SK-N-SH treated with all-trans-retinoic acid at 6 μM for 48 hours (cell line): ENCODE results near the gene RGS16.

Source experiments
- CSDC2 ChIP-seq: fragments of 250-450 bp; sonication (Bioruptor Pico); IDR thresholded peaks from 2 replicates; pipeline ENCODE4 v1.5.0; 2020; ENCODE audit warnings: mild to moderate bottlenecking, moderate library complexity
- RARB ChIP-seq: fragments of 250-450 bp; sonication (Bioruptor Pico); IDR thresholded peaks from 2 replicates; pipeline ENCODE4 v1.8.0; 2021; ENCODE audit warnings: mild to moderate bottlenecking, moderate library complexity
- ZC3H10 ChIP-seq: fragments of 250-450 bp; sonication (Bioruptor Pico); IDR thresholded peaks from 2 replicates; pipeline ENCODE4 v1.5.1; 2021; ENCODE audit warnings: mild to moderate bottlenecking, moderate library complexity

DNA sequence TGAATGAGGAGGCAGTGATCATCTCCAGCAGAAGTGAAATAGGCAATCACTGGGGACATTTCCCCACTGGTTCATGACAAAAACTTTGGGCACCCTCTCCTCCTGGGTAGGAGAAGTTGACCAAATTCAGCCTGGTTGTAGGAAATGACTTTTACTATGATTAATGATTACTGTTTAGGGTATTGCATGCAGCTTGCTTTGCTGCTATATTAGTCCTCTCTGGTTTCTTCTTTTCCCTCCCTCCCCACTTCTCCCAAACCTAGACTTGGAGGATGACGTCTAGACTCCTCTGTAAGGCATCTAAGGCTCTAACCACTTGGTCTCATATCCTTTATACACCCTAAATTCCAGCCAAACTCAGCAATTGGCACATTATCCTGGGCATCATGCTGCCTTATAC lies 3.4 kb upstream of the RGS16 start:
- TF ChIP-seq RARB (CRISPR knock-in tag) (no peak), ZC3H10 (no peak), CSDC2 (CRISPR knock-in tag) (no peak)
